Measurements from ENCODE around the gene ECT2. TPM values are rescaled to one million over a fixed set of nuclear protein-coding genes. Genes with fewer than 3 reads are reported as not detected.
"Not testable (repeated sequence)": the region's sequence is repeated elsewhere in the genome, so short reads cannot be mapped to it uniquely, and the experiment has no call there.

Gene ECT2, protein sequence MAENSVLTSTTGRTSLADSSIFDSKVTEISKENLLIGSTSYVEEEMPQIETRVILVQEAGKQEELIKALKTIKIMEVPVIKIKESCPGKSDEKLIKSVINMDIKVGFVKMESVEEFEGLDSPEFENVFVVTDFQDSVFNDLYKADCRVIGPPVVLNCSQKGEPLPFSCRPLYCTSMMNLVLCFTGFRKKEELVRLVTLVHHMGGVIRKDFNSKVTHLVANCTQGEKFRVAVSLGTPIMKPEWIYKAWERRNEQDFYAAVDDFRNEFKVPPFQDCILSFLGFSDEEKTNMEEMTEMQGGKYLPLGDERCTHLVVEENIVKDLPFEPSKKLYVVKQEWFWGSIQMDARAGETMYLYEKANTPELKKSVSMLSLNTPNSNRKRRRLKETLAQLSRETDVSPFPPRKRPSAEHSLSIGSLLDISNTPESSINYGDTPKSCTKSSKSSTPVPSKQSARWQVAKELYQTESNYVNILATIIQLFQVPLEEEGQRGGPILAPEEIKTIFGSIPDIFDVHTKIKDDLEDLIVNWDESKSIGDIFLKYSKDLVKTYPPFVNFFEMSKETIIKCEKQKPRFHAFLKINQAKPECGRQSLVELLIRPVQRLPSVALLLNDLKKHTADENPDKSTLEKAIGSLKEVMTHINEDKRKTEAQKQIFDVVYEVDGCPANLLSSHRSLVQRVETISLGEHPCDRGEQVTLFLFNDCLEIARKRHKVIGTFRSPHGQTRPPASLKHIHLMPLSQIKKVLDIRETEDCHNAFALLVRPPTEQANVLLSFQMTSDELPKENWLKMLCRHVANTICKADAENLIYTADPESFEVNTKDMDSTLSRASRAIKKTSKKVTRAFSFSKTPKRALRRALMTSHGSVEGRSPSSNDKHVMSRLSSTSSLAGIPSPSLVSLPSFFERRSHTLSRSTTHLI
- polyA plus RNA-seq (2013), result 8.7 TPM

GRCh38 chr3:172750368-172751174 lies at the start of gene ECT2:
ECT2 (plus strand) TSS chr3:172750726; CDS start chr3:172754531, 3,805 bp downstream.
- 0% methylated on average over 43 of the region's 49 CpGs for WGBS (ENCODE audit: insufficient coverage)
- Histone ChIP-seq H3K9me3 (ENCODE audit: control extremely low read depth in 1 of 5, control insufficient read depth in 4 of 5, insufficient read depth in 2 of 5, low read depth in 1 of 5, low read length in 4 of 5) (no peaks in the 10 kb centered on the region), H3K36me3 (ENCODE audit: control insufficient read depth in 4 of 4, insufficient read depth in 4 of 4, low read length in 3 of 4) (no peaks in the 10 kb centered on the region), H3K4me3 (ENCODE audit: control insufficient read depth in 1 of 7, extremely low read depth in 1 of 7, insufficient read depth in 4 of 7, low read depth in 2 of 7, low read length in 6 of 7) (peak within 1 kb of the TSS; percentile 88 to 97 (median 95)), H3K27me3 (replicated peaks in 2 of 5; ENCODE audit: control insufficient read depth in 4 of 5, insufficient read depth in 5 of 5, low read length in 4 of 5) (no peaks in the 10 kb centered on the region), H3K27ac (ENCODE audit: insufficient read depth in 1 of 2, low read depth in 1 of 2, low read length in 2 of 2, poor library complexity in 1 of 2, severe bottlenecking in 2 of 2) (peak within 1 kb of the TSS; percentile 85 to 94), H3K4me1 (ENCODE audit: control extremely low read depth in 1 of 4, control insufficient read depth in 4 of 4, insufficient read depth in 4 of 4, low read length in 3 of 4) (peaks cover 5 to 26% (median 18%) of the 10 kb centered on the region in 4 experiments)
- POLR2A ChIA-PET, result no interaction called here
- CTCF ChIA-PET, result interaction anchor here (0.6 to 1.7 kb wide), 7 partner anchors 9 to 78 kb away, joined by 3 to 7 read pairs (median 4); partner anchors contain the start of gene NCEH1
- DNase-seq, result peak; percentile 100

DNA sequence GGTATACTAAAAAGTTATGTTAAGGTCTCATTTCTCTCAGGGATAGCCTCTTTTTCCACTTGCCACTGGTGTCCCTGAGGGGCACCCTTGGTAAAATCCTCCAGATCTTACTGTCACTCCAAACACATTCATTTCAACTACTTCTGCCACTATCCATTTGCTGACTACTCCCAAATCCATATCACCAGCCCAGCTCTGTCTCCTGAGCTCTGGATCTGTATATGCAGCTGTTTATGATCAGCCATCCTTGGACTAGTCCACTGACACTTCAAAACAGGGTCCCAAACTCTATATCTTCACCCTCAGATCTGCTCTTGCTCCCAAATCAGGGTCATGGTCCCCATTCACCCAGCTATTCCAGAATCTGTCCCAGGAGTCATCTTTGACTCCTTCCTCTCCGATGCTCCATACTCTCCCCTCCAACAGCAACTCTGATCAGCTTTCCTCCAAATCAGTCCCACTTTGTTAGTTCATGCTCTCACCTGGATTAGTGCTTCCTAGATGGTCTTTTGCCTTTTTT lies 49.5 kb upstream of the ECT2 start:
- Histone ChIP-seq H3K9me3 (ENCODE audit: control extremely low read depth in 1 of 5, control insufficient read depth in 4 of 5, insufficient read depth in 2 of 5, low read depth in 1 of 5, low read length in 4 of 5) (no peaks in the 10 kb centered on the region), H3K27ac (ENCODE audit: insufficient read depth in 1 of 2, low read depth in 1 of 2, low read length in 2 of 2, poor library complexity in 1 of 2, severe bottlenecking in 2 of 2) (no peak overlapping the region), H3K36me3 (ENCODE audit: control insufficient read depth in 4 of 4, insufficient read depth in 4 of 4, low read length in 3 of 4) (no peaks in the 10 kb centered on the region), H3K27me3 (replicated peaks in 2 of 5; ENCODE audit: control insufficient read depth in 4 of 5, insufficient read depth in 5 of 5, low read length in 4 of 5) (no peaks in the 10 kb centered on the region), H3K4me1 (ENCODE audit: control extremely low read depth in 1 of 4, control insufficient read depth in 4 of 4, insufficient read depth in 4 of 4, low read length in 3 of 4) (peaks cover 3 to 20% (median 13%) of the 10 kb centered on the region in 4 experiments), H3K4me3 (ENCODE audit: control insufficient read depth in 1 of 7, extremely low read depth in 1 of 7, insufficient read depth in 4 of 7, low read depth in 2 of 7, low read length in 6 of 7) (no peak overlapping the region)
- CTCF ChIA-PET, result interaction anchor here (0.7 to 1.6 kb wide), 4 partner anchors 9 to 47 kb away, joined by 3 to 6 read pairs (median 3); no protein-coding TSS in a partner anchor
- no peak for DNase-seq
- POLR2A ChIA-PET, result no interaction called here
- WGBS (ENCODE audit: insufficient coverage), result no CpG with 5 or more reads among the region's 1 CpG

DNA sequence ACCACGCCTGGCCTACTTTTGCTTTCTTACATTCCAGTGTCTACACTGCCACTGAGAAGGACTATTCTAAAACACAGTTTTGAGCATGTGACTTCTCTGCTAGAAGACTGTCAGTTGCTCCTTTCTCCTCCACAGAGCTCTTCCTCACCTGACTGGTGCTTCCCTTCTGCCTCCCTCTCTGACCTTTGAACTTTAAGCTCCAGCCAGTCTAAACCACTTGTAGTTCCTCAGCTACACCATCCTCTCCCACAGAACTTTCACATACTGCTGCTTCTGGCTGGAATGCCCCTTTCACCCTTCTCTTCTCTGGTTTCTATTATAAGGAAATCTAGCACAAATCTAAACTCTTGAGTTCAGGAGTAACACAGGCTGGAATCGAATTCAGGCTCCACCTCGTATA lies 48.8 kb upstream of the ECT2 start:
- no peak for DNase-seq
- H3K27ac ChIP-seq (ENCODE audit: insufficient read depth in 1 of 2, low read depth in 1 of 2, low read length in 2 of 2, poor library complexity in 1 of 2, severe bottlenecking in 2 of 2), result no peak overlapping the region
- POLR2A ChIA-PET, result no interaction called here
- 94% methylated on average over 2 of the region's 3 CpGs for WGBS (ENCODE audit: insufficient coverage)
- H3K9me3 ChIP-seq (ENCODE audit: control extremely low read depth in 1 of 5, control insufficient read depth in 4 of 5, insufficient read depth in 2 of 5, low read depth in 1 of 5, low read length in 4 of 5), result no peaks in the 10 kb centered on the region
- H3K27me3 ChIP-seq (replicated peaks in 2 of 5; ENCODE audit: control insufficient read depth in 4 of 5, insufficient read depth in 5 of 5, low read length in 4 of 5), result no peaks in the 10 kb centered on the region
- CTCF ChIA-PET, result interaction anchor here (0.7 to 1.4 kb wide), 4 partner anchors 10 to 46 kb away, joined by 3 read pairs; no protein-coding TSS in a partner anchor
- H3K4me1 ChIP-seq (ENCODE audit: control extremely low read depth in 1 of 4, control insufficient read depth in 4 of 4, insufficient read depth in 4 of 4, low read length in 3 of 4), result peaks cover 3 to 20% (median 13%) of the 10 kb centered on the region in 4 experiments
- no peaks in the 10 kb centered on the region for H3K36me3 ChIP-seq (ENCODE audit: control insufficient read depth in 4 of 4, insufficient read depth in 4 of 4, low read length in 3 of 4)
- no peak overlapping the region for H3K4me3 ChIP-seq (ENCODE audit: control insufficient read depth in 1 of 7, extremely low read depth in 1 of 7, insufficient read depth in 4 of 7, low read depth in 2 of 7, low read length in 6 of 7)

DNA sequence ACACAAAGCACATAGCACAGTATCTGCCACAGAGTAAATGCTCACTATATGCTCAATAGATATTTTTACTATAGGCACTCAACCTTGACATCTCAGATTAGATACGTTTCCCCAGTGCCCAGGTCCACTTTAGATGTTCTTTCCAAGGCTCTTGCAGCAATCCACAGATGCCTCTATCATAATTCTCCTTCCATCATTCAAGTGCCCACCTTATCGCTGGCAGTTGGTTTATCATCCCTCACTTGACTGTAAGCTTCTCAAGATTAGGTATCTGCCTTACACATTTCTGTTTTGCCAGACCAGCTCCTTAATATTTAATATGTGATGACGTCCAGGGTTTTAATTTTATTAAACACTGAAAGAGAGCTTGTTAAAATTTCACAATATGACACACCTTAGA lies 48.3 kb upstream of the ECT2 start:
- DNase-seq, result no peak
- H3K4me3 ChIP-seq (ENCODE audit: control insufficient read depth in 1 of 7, extremely low read depth in 1 of 7, insufficient read depth in 4 of 7, low read depth in 2 of 7, low read length in 6 of 7), result no peak overlapping the region
- WGBS (ENCODE audit: insufficient coverage), result 90% methylated on average over 3 of the region's 3 CpGs
- ChIA-PET CTCF (interaction anchor here (1.0 to 1.5 kb wide), 2 partner anchors 10 to 33 kb away, joined by 3 to 4 read pairs; no protein-coding TSS in a partner anchor), POLR2A (no interaction called here)
- no peak overlapping the region for H3K27ac ChIP-seq (ENCODE audit: insufficient read depth in 1 of 2, low read depth in 1 of 2, low read length in 2 of 2, poor library complexity in 1 of 2, severe bottlenecking in 2 of 2)
- no peaks in the 10 kb centered on the region for H3K9me3 ChIP-seq (ENCODE audit: control extremely low read depth in 1 of 5, control insufficient read depth in 4 of 5, insufficient read depth in 2 of 5, low read depth in 1 of 5, low read length in 4 of 5)
- no peaks in the 10 kb centered on the region for H3K36me3 ChIP-seq (ENCODE audit: control insufficient read depth in 4 of 4, insufficient read depth in 4 of 4, low read length in 3 of 4)
- no peaks in the 10 kb centered on the region for H3K27me3 ChIP-seq (replicated peaks in 2 of 5; ENCODE audit: control insufficient read depth in 4 of 5, insufficient read depth in 5 of 5, low read length in 4 of 5)
- H3K4me1 ChIP-seq (ENCODE audit: control extremely low read depth in 1 of 4, control insufficient read depth in 4 of 4, insufficient read depth in 4 of 4, low read length in 3 of 4), result peaks cover 3 to 20% (median 13%) of the 10 kb centered on the region in 4 experiments

DNA sequence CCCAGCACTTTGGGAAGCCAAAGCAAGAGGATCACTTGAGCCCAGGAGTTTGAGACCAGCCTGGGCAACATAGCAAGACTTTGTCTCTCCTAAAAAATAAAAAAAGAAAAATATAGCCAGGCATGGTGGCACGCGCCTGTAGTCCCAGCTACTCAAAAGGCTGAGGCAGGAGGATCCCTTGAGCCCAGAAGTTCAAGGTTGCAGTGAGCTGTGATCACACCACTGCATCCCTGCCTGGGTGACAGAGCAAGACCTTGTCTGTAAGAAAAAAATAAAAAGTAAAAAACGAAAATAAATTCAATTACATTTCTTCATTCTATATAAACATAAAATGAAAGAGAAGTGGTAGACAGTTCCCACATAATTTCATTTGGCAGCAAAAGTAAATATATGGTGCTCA lies 47.8 kb upstream of the ECT2 start:
- H3K27ac ChIP-seq (ENCODE audit: insufficient read depth in 1 of 2, low read depth in 1 of 2, low read length in 2 of 2, poor library complexity in 1 of 2, severe bottlenecking in 2 of 2); DNase-seq; H3K9me3 ChIP-seq (ENCODE audit: control extremely low read depth in 1 of 5, control insufficient read depth in 4 of 5, insufficient read depth in 2 of 5, low read depth in 1 of 5, low read length in 4 of 5); H3K36me3 ChIP-seq (ENCODE audit: control insufficient read depth in 4 of 4, insufficient read depth in 4 of 4, low read length in 3 of 4); POLR2A ChIA-PET; H3K27me3 ChIP-seq (replicated peaks in 2 of 5; ENCODE audit: control insufficient read depth in 4 of 5, insufficient read depth in 5 of 5, low read length in 4 of 5); H3K4me3 ChIP-seq (ENCODE audit: control insufficient read depth in 1 of 7, extremely low read depth in 1 of 7, insufficient read depth in 4 of 7, low read depth in 2 of 7, low read length in 6 of 7): not testable (repeated sequence)
- WGBS (ENCODE audit: insufficient coverage), result 100% methylated on average over 2 of the region's 3 CpGs
- CTCF ChIA-PET, result interaction anchor here (1.0 to 1.5 kb wide), 2 partner anchors 10 to 34 kb away, joined by 3 to 4 read pairs; no protein-coding TSS in a partner anchor
- peaks cover 3 to 20% (median 12%) of the 10 kb centered on the region in 4 experiments for H3K4me1 ChIP-seq (ENCODE audit: control extremely low read depth in 1 of 4, control insufficient read depth in 4 of 4, insufficient read depth in 4 of 4, low read length in 3 of 4)

- no CpG with 5 or more reads among the region's 1 CpG for WGBS (ENCODE audit: insufficient coverage)
- Histone ChIP-seq H3K4me3 (ENCODE audit: control insufficient read depth in 1 of 7, extremely low read depth in 1 of 7, insufficient read depth in 4 of 7, low read depth in 2 of 7, low read length in 6 of 7) (no peak overlapping the region), H3K27me3 (replicated peaks in 2 of 5; ENCODE audit: control insufficient read depth in 4 of 5, insufficient read depth in 5 of 5, low read length in 4 of 5) (no peaks in the 10 kb centered on the region), H3K27ac (ENCODE audit: insufficient read depth in 1 of 2, low read depth in 1 of 2, low read length in 2 of 2, poor library complexity in 1 of 2, severe bottlenecking in 2 of 2) (no peak overlapping the region), H3K36me3 (ENCODE audit: control insufficient read depth in 4 of 4, insufficient read depth in 4 of 4, low read length in 3 of 4) (no peaks in the 10 kb centered on the region), H3K4me1 (ENCODE audit: control extremely low read depth in 1 of 4, control insufficient read depth in 4 of 4, insufficient read depth in 4 of 4, low read length in 3 of 4) (peaks cover 0 to 10% (median 6%) of the 10 kb centered on the region in 4 experiments), H3K9me3 (ENCODE audit: control extremely low read depth in 1 of 5, control insufficient read depth in 4 of 5, insufficient read depth in 2 of 5, low read depth in 1 of 5, low read length in 4 of 5) (no peaks in the 10 kb centered on the region)
- no peak for DNase-seq
- ChIA-PET CTCF (interaction anchor here (0.7 to 1.5 kb wide), 5 partner anchors 11 to 31 kb away, joined by 3 to 6 read pairs (median 3); no protein-coding TSS in a partner anchor), POLR2A (interaction anchor here (0.6 kb wide), 1 partner anchor 243 kb away, joined by 4 read pairs; no protein-coding TSS in a partner anchor)
Measured at GRCh38 chr3:172704001-172704400, 46.5 kb upstream of the ECT2 start.
